Measurements from ENCODE around the gene HBA2.
"Not testable (repeated sequence)": the region's sequence is repeated elsewhere in the genome, so short reads cannot be mapped to it uniquely, and the experiment has no call there.

HBA2 gene

DNA sequence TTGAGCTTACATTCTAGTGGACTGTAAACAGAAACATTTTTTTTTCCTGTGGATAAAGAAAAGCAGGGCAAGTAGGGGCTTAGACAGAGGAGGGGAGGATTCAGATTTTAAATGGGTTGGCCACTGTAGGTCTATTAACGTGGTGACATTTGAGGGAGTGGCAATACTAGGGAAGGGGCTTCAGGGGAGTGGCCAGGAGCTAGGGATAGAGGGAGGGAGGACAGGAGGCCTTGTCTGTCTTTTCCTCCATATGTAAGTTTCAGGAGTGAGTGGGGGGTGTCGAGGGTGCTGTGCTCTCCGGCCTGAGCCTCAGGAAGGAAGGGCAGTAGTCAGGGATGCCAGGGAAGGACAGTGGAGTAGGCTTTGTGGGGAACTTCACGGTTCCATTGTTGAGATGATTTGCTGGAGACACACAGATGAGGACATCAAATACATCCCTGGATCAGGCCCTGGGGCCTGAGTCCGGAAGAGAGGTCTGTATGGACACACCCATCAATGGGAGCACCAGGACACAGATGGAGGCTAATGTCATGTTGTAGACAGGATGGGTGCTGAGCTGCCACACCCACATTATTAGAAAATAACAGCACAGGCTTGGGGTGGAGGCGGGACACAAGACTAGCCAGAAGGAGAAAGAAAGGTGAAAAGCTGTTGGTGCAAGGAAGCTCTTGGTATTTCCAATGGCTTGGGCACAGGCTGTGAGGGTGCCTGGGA is 13.4 kb upstream of the HBA2 start:
- no peak for ATAC-seq
- TF ChIP-seq, protein P1, sequence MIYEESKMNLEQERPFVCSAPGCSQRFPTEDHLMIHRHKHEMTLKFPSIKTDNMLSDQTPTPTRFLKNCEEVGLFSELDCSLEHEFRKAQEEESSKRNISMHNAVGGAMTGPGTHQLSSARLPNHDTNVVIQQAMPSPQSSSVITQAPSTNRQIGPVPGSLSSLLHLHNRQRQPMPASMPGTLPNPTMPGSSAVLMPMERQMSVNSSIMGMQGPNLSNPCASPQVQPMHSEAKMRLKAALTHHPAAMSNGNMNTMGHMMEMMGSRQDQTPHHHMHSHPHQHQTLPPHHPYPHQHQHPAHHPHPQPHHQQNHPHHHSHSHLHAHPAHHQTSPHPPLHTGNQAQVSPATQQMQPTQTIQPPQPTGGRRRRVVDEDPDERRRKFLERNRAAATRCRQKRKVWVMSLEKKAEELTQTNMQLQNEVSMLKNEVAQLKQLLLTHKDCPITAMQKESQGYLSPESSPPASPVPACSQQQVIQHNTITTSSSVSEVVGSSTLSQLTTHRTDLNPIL (CRISPR knock-in tag; IDR thresholded peaks at IDR 0.05; ENCODE audit: low read depth) = no peak
- TF ChIP-seq, protein P2, sequence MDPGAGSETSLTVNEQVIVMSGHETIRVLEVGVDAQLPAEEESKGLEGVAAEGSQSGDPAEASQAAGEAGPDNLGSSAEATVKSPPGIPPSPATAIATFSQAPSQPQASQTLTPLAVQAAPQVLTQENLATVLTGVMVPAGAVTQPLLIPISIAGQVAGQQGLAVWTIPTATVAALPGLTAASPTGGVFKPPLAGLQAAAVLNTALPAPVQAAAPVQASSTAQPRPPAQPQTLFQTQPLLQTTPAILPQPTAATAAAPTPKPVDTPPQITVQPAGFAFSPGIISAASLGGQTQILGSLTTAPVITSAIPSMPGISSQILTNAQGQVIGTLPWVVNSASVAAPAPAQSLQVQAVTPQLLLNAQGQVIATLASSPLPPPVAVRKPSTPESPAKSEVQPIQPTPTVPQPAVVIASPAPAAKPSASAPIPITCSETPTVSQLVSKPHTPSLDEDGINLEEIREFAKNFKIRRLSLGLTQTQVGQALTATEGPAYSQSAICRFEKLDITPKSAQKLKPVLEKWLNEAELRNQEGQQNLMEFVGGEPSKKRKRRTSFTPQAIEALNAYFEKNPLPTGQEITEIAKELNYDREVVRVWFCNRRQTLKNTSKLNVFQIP (CRISPR knock-in tag; IDR thresholded peaks at IDR 0.05; ENCODE audit: borderline replicate concordance, low read depth) = no peak
- TF ChIP-seq RARB (CRISPR knock-in tag; IDR thresholded peaks at IDR 0.05) (no peak), ESRRG (CRISPR knock-in tag; IDR thresholded peaks at IDR 0.05) (no peak), ARNTL (CRISPR knock-in tag; IDR thresholded peaks at IDR 0.05; ENCODE audit: borderline replicate concordance, low read depth) (no peak), CSDC2 (CRISPR knock-in tag; IDR thresholded peaks at IDR 0.05) (no peak), ZNF8 (CRISPR knock-in tag; IDR thresholded peaks at IDR 0.05) (no peak), TCF4 (CRISPR knock-in tag; IDR thresholded peaks at IDR 0.05; ENCODE audit: borderline replicate concordance) (no peak), ISL1 (CRISPR knock-in tag; IDR thresholded peaks at IDR 0.05) (no peak)
- TF ChIP-seq, protein P3, sequence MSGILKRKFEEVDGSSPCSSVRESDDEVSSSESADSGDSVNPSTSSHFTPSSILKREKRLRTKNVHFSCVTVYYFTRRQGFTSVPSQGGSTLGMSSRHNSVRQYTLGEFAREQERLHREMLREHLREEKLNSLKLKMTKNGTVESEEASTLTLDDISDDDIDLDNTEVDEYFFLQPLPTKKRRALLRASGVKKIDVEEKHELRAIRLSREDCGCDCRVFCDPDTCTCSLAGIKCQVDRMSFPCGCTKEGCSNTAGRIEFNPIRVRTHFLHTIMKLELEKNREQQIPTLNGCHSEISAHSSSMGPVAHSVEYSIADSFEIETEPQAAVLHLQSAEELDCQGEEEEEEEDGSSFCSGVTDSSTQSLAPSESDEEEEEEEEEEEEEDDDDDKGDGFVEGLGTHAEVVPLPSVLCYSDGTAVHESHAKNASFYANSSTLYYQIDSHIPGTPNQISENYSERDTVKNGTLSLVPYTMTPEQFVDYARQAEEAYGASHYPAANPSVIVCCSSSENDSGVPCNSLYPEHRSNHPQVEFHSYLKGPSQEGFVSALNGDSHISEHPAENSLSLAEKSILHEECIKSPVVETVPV (CRISPR knock-in tag; IDR thresholded peaks at IDR 0.05) = no peak

DNA sequence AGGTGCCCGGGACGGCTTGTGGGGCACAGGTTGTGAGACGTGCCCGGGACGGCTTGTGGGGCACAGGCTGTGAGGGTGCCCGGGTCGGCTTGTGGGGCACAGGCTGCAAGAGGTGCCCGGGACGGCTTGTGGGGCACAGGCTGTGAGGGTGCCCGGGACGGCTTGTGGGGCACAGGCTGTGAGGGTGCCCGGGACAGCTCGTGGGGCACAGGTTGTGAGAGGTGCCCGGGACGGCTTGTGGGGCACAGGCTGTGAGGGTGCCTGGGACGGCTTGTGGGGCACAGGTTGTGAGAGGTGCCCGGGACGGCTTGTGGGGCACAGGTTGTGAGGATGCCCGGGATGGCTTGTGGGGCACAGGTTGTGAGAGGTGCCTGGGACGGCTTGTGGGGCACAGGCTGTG is 12.4 kb upstream of the HBA2 start:
- not testable (repeated sequence) for ATAC-seq

DNA sequence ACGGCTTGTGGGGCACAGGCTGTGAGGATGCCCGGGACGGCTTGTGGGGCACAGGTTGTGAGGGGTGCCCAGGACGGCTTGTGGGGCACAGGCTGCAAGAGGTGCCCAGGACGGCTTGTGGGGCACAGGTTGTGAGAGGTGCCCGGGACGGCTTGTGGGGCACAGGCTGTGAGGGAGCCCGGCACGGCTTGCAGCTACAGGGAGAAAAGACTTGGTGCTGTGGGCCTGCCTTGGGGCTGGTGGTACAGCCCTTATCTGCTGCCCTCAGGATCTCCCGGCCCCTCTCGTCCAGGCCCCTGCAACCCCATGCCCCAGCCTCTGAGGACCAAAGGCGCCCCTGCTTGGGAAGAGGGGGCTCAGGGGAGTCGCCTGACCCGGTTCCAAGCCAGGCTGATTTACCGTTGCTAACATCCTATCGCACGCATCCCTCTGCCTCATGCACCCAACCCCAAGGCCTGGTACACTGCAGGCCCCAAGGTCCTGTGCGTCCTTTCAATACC is 11.9 kb upstream of the HBA2 start:
- TF ChIP-seq ZNF70 (CRISPR knock-in tag; IDR thresholded peaks at IDR 0.05) (no peak), ZFP3 (CRISPR knock-in tag; IDR thresholded peaks at IDR 0.05) (no peak), ZC3H10 (CRISPR knock-in tag; IDR thresholded peaks at IDR 0.05) (no peak), PPARA (CRISPR knock-in tag; IDR thresholded peaks at IDR 0.05; ENCODE audit: borderline replicate concordance) (no peak), ESRRG (CRISPR knock-in tag; IDR thresholded peaks at IDR 0.05) (no peak), BACH2 (CRISPR knock-in tag; IDR thresholded peaks at IDR 0.05; ENCODE audit: borderline replicate concordance) (no peak)
- TF ChIP-seq, protein P4, sequence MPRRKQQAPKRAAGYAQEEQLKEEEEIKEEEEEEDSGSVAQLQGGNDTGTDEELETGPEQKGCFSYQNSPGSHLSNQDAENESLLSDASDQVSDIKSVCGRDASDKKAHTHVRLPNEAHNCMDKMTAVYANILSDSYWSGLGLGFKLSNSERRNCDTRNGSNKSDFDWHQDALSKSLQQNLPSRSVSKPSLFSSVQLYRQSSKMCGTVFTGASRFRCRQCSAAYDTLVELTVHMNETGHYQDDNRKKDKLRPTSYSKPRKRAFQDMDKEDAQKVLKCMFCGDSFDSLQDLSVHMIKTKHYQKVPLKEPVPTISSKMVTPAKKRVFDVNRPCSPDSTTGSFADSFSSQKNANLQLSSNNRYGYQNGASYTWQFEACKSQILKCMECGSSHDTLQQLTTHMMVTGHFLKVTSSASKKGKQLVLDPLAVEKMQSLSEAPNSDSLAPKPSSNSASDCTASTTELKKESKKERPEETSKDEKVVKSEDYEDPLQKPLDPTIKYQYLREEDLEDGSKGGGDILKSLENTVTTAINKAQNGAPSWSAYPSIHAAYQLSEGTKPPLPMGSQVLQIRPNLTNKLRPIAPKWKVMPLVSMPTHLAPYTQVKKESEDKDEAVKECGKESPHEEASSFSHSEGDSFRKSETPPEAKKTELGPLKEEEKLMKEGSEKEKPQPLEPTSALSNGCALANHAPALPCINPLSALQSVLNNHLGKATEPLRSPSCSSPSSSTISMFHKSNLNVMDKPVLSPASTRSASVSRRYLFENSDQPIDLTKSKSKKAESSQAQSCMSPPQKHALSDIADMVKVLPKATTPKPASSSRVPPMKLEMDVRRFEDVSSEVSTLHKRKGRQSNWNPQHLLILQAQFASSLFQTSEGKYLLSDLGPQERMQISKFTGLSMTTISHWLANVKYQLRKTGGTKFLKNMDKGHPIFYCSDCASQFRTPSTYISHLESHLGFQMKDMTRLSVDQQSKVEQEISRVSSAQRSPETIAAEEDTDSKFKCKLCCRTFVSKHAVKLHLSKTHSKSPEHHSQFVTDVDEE (CRISPR knock-in tag; IDR thresholded peaks at IDR 0.05) = no peak

DNA sequence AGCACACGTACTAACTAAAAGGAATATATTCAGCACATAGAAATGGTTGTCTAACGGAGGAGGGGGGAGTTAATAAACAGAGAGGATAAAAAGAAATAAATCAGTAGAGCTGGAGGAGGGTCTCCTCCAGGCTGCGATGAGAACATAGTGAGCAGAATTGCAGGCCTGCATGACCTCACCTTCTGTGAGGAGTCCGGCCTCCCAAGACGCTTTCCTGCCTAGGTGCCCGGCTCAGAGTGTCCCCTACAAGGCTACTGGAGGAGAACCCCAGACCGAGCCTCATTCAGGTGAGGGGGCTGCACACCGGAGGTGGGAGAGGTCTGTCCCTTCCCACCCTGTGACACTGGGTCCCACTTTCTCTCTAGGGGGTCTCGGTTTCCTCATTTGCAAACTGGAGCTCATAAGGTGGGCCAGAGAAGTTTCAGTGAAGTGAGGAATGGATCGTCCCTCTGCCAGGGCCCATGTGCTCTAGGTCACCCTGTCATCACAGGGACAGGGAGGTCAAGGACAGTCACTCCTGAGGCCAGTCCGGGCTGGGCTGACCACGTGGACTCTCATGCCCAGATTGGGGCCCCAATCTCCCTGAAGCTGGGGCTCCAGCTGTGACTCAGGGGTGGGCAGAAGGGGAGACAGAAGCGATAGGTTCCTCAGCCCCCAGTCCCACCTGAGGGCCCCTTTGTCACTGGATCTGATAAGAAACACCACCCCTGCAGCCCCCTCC is 10.2 kb upstream of the HBA2 start:
- TF ChIP-seq ZNF565 (CRISPR knock-in tag; conservative IDR thresholded peaks at IDR 0.05; ENCODE audit: low read depth) (no peak), ISL1 (CRISPR knock-in tag; IDR thresholded peaks at IDR 0.05) (no peak), ZNF8 (CRISPR knock-in tag; IDR thresholded peaks at IDR 0.05) (no peak), BACH2 (CRISPR knock-in tag; IDR thresholded peaks at IDR 0.05; ENCODE audit: borderline replicate concordance) (no peak), ZFP30 (CRISPR knock-in tag; IDR thresholded peaks at IDR 0.05) (no peak)

More for the DNA sequence above, 11.9 kb upstream of the HBA2 start:
- no peak for ATAC-seq

DNA sequence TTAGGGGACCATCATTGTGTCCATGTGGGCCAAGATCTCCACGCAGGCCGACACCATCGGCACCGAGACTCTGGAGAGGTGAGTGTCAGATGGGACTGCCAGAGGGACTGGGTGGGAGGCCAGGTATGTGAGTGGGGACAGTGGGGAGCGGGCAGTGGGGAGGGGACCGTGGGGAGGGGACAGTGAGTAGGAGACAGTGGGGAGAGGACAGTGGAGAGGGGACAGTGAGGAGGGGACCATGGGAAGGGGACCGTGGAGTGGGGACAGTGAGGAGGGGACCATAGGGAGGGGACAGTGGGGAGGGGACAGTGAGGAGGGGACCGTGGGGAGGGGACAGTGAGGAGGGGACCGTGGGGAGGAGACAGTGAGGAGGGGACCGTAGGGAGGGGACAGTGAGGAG is 9.5 kb upstream of the HBA2 start:
- not testable (repeated sequence) for ATAC-seq

More for the DNA sequence above, 10.2 kb upstream of the HBA2 start:
- no peak for ATAC-seq

DNA sequence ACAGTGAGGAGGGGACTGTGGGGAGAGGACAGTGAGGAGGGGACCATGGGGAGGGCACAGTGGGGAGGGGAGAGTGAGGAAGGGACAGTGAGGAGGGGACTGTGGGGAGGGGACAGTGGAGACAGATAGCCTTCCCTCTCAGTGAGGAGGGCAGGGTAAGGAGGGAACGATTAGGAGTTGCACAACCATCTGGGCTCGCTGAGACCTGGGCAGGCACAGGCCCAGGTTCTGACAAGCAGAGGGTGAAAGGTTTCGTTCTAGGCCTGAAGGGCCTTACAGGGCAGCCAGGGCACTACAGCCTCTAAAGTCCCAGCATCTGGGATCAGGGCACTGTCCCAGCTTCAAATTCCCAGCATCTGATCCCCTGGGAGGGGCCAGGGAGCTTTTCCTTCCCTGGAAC is 9.0 kb upstream of the HBA2 start:
- ATAC-seq = not testable (repeated sequence)

DNA sequence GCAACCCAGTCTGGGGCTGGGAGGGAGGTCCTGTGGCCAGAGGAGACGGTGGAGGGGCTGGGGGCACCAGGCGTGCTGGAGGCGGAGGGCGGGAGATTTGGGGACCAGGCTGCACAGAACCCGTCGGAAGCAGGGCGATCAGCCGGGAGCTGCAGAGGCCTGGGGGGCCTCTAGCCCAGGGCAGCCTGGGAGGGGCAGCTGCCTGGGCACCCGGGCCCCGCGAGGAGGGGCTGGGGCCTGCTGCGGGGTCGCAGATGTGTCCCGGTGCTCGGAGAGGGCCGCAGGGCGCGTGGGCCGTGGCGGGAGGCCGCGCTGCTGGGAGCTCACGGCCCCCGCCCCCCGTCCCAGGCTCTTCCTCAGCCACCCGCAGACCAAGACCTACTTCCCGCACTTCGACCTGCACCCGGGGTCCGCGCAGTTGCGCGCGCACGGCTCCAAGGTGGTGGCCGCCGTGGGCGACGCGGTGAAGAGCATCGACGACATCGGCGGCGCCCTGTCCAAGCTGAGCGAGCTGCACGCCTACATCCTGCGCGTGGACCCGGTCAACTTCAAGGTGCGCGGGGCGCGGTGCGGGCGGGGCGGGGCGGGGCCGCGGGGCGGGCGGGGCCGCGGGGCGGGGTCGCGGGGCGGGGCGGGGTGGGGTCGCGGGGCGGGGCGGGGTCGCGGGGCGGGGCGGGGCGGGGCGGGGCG is 8.4 kb upstream of the HBA2 start:
- ATAC-seq = not testable (repeated sequence)

Data from SK-N-SH treated with all-trans-retinoic acid at 6 μM for 48 hours (cell line).